Measurements from ENCODE around the gene CIAPIN1. TPM values are rescaled to one million over a fixed set of nuclear protein-coding genes. Genes with fewer than 3 reads are reported as not detected.
A peak's percentile ranks its signal among the peaks of the same experiment; 100 is the strongest.

CIAPIN1 gene
- total RNA-seq, 1 experiment from 2014 or later: 82.8 TPM

GRCh38 chr16:57478396-57479204, 31.4 kb upstream of the CIAPIN1 start:
- Histone ChIP-seq H4K8ac (replicated peaks; ENCODE audit: insufficient read length, low read depth, low read length) (no peak overlapping the region), H2BK120ac (ENCODE audit: low read depth, low read length, poor library complexity, severe bottlenecking) (no peak overlapping the region), H2BK20ac (ENCODE audit: low read depth, low read length, poor library complexity, severe bottlenecking) (no peak overlapping the region), H3K27me3 (ENCODE audit: insufficient read depth, low read length) (no peaks in the 10 kb centered on the region), H4K20me1 (ENCODE audit: control insufficient read depth, insufficient read depth, insufficient read length) (no peaks in the 10 kb centered on the region), H2BK15ac (ENCODE audit: low read depth, low read length) (no peak overlapping the region), H3K27ac (ENCODE audit: insufficient read length, low read depth, low read length) (no peak overlapping the region), H3K4ac (ENCODE audit: low read depth, low read length) (no peak overlapping the region), H2AFZ (ENCODE audit: low read length) (no peak overlapping the region), H4K91ac (ENCODE audit: insufficient read length, low read depth, low read length) (no peak overlapping the region), H3T11ph (ENCODE audit: low read length) (no peak overlapping the region), H3K18ac (ENCODE audit: insufficient read length, low read depth, low read length) (no peak overlapping the region), H2AK5ac (ENCODE audit: insufficient read length, low read length) (no peak overlapping the region), H3K4me1 (ENCODE audit: insufficient read depth, low read length) (peaks cover 7% of the 10 kb centered on the region; the same call in 1 of the 2 replicates), H4K5ac (ENCODE audit: insufficient read length, low read depth, low read length) (no peak overlapping the region), H3K14ac (ENCODE audit: insufficient read depth, low read length) (no peak overlapping the region; the same call in 1 of the 2 replicates), H3K79me1 (ENCODE audit: insufficient read depth, low read depth, low read length, poor library complexity, severe bottlenecking) (no peaks in the 10 kb centered on the region), H3K56ac (ENCODE audit: insufficient read length, low read depth, low read length) (no peak overlapping the region), H3K23me2 (ENCODE audit: insufficient read length, low read depth, low read length, poor library complexity, severe bottlenecking) (peaks cover 8% of the 10 kb centered on the region), H3K4me2 (ENCODE audit: insufficient read depth, insufficient read length, low read length) (peak overlapping the region; percentile 77), H3K79me2 (ENCODE audit: insufficient read depth, low read length) (no peaks in the 10 kb centered on the region), H3K23ac (ENCODE audit: insufficient read length, low read depth, low read length) (no peak overlapping the region), H3K9ac (ENCODE audit: extremely low read depth, insufficient read length, low read length) (no peak overlapping the region), H3K9me3 (ENCODE audit: control insufficient read depth, low read depth, low read length) (no peaks in the 10 kb centered on the region), H2BK12ac (ENCODE audit: insufficient read length, low read depth, low read length) (no peak overlapping the region), H2BK5ac (ENCODE audit: insufficient read length, low read length) (no peak overlapping the region)
- Mint-ChIP-seq H3K27ac (peak overlapping the region in 1 of 3 experiments; percentile 3; a peak in 1 of 7 replicates), H3K27me3 (ENCODE audit: low read depth) (peaks cover 12% of the 10 kb centered on the region), H3K4me3 (peak overlapping the region; percentile 75 to 77), H3K36me3 (ENCODE audit: insufficient read depth in 1 of 3, low read depth in 3 of 3) (peaks cover 0 to 6% (median 4%) of the 10 kb centered on the region in 3 experiments; a peak in 4 of 7 replicates), H3K4me1 (peaks cover 25 to 54% of the 10 kb centered on the region in 2 experiments), H3K9me3 (no peaks in the 10 kb centered on the region)
- DNase-seq: no peak
- whole genome bisulfite sequencing (ENCODE audit: extremely low coverage, insufficient read length, low lambda C conversion rate): 100% methylated on average over 1 of the region's 15 CpGs
- no peak for TF ChIP-seq CTCF (conservative IDR thresholded peaks at IDR 0.05)

Measured in H9 (cell line).